Activated naive CD8-positive, alpha-beta T cell treated with anti-CD3 and anti-CD28 coated beads, Interleukin-2, amount 10 ng/mL, durations not matched to agents 7 days and 5 days (primary cell): ENCODE results near the gene CSTF2T. TPM values are rescaled to one million over a fixed set of nuclear protein-coding genes. Genes with fewer than 3 reads are reported as not detected.
"Not testable (repeated sequence)": the region's sequence is repeated elsewhere in the genome, so short reads cannot be mapped to it uniquely, and the experiment has no call there.

Experiments
- ATAC-seq: fragments of 150-1000 bp; cut with Tn5 transposase; one replicate; pipeline ENCODE4 v1.10.0; 2021; ENCODE audit warnings: low read depth, moderate library complexity
- POLR2A ChIA-PET: fragments of 350-600 bp; sonication (Branson Sonifier 250); formaldehyde crosslinking; loops from one replicate; lab custom pipeline; 2021; ENCODE audit warnings: antibody characterized with exemption; lab: Charles Lee
- DNase-seq: peaks from one replicate; pipeline ENCODE4 v3.0.0; 2021
- H3K27ac Mint-ChIP-seq: one replicate; pipeline ENCODE4 v1.8.0; 2022; ENCODE audit warnings: mild to moderate bottlenecking, mixed read lengths
- H3K27me3 Mint-ChIP-seq: one replicate; pipeline ENCODE4 v1.8.0; 2022; ENCODE audit warnings: mild to moderate bottlenecking, moderate library complexity, mixed read lengths
- H3K36me3 Mint-ChIP-seq: one replicate; pipeline ENCODE4 v1.8.0; 2021; ENCODE audit warnings: mild to moderate bottlenecking, mixed read lengths
- H3K4me1 Mint-ChIP-seq: one replicate; pipeline ENCODE4 v1.8.0; 2021; ENCODE audit warnings: mixed read lengths
- H3K4me3 Mint-ChIP-seq: one replicate; pipeline ENCODE4 v1.8.0; 2022; ENCODE audit warnings: mild to moderate bottlenecking, moderate library complexity, mixed read lengths
- H3K9me3 Mint-ChIP-seq: one replicate; pipeline ENCODE4 v1.8.0; 2021; ENCODE audit warnings: mixed read lengths
- total RNA-seq, 2 experiments: library from RNA; stranded (reverse); gene quantifications; one replicate each; pipeline ENCODE4 v1.2.3, GENCODE V29; 2021

The CSTF2T gene
- total RNA-seq, 2 experiments from 2014 or later, result 35.5 to 37.2 TPM

DNA sequence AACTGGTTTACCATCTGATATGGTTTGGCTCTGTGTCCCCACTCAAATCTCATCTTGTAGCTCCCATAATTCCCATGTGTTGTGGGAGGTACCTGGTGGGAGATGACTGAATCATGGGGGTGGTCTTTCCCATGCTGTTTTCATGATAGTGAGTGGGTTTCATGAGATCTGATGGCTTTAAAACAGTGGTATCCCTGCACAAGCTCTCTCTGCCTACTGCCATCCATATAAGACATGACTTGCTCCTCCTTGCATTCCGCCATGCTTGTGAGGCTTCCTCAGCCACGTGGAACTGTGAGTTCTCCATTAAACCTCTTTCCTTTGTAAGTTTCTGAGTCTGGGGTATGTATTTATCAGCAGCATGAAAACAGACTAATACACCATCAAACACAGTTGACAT, 10.6 kb downstream of the CSTF2T start:
- H3K27ac Mint-ChIP-seq, ATAC-seq, H3K9me3 Mint-ChIP-seq, POLR2A ChIA-PET, H3K27me3 Mint-ChIP-seq, H3K4me1 Mint-ChIP-seq, DNase-seq, H3K36me3 Mint-ChIP-seq, H3K4me3 Mint-ChIP-seq: not testable (repeated sequence)

DNA sequence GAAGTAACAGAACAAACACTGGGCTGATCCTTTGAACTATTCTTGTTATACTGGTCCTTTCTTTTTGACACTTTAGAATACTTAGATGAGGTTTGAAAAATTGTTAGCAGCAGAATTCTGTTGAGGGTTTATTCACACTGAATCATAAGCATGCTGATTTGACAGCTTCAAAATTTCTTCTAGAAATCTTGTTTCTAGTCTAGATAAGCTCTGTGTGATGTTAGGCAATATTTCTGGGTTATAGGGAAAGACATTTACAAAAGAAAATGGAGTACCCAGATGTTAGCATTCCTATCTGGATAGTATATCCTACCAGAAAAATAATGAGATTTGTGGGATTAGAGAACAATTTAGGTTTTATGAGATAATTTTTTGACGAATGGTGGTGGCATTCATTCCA, 12.1 kb downstream of the CSTF2T start:
- DNase-seq (no peak), ATAC-seq (no peak)
- Mint-ChIP-seq H3K36me3 (no peaks in the 10 kb centered on the region), H3K4me3 (no peak overlapping the region), H3K9me3 (peaks cover 5% of the 10 kb centered on the region), H3K4me1 (no peaks in the 10 kb centered on the region), H3K27me3 (peaks cover 9% of the 10 kb centered on the region), H3K27ac (no peak overlapping the region)
- POLR2A ChIA-PET, result no interaction called here

DNA sequence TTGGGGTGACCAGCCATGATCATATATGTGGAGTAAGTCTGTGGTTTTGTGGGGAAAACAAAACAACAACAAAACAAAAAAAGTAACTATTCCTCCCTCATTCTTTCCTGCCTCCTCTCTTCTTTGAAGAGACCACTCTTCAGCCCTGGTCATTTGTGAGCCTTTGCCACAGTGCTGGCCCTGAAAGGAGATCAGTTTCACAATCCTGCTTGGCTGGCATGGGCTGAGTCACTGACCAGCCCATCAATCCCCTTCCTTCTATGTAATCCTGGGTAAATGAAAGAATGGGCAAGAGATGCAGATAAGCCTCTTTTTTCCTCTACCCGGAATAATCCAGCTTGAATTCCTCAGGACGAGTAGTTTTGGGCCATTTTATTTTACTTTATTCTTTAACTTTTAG, 13.6 kb downstream of the CSTF2T start:
- no peak overlapping the region for H3K4me3 Mint-ChIP-seq
- POLR2A ChIA-PET, result no interaction called here
- H3K4me1 Mint-ChIP-seq, result no peaks in the 10 kb centered on the region
- peaks cover 5% of the 10 kb centered on the region for H3K9me3 Mint-ChIP-seq
- no peaks in the 10 kb centered on the region for H3K36me3 Mint-ChIP-seq
- peaks cover 9% of the 10 kb centered on the region for H3K27me3 Mint-ChIP-seq
- DNase-seq (no peak), ATAC-seq (no peak)
- H3K27ac Mint-ChIP-seq, result no peak overlapping the region

DNA sequence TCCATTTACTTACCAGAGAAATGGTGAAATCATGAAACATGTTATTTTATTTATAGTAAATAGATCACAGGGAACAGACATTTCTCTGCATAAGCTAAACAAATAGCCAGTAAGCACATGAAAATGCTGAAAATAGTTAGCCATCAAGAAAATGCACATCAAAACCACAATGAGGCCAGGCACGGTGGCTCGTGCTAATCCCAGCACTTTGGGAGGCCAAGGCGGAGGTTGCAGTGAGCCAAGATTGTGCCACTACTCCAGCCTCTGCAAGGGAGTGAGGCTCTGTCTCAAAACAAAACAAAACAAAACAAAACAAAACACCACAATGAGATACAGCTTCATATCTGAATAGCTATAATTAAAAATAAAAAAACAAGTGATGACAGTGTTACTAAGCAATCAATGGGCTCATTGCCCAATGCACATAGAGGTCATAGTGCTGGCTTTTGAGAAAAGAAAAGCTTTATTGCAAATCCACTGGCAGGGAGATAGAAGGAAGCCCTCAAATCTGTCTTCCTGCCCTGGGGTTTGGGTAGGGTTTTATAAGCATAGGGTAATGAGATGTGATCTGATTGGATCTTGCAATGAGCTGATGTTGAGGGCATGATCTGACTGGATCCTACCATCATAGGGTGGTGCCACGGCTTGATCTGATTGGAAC, 16.2 kb downstream of the CSTF2T start:
- Mint-ChIP-seq H3K36me3 (no peaks in the 10 kb centered on the region), H3K27me3 (peaks cover 3% of the 10 kb centered on the region), H3K9me3 (no peaks in the 10 kb centered on the region), H3K4me1 (no peaks in the 10 kb centered on the region), H3K27ac (no peak overlapping the region), H3K4me3 (no peak overlapping the region)
- POLR2A ChIA-PET, result no interaction called here
- no peak for ATAC-seq
- DNase-seq, result no peak

DNA sequence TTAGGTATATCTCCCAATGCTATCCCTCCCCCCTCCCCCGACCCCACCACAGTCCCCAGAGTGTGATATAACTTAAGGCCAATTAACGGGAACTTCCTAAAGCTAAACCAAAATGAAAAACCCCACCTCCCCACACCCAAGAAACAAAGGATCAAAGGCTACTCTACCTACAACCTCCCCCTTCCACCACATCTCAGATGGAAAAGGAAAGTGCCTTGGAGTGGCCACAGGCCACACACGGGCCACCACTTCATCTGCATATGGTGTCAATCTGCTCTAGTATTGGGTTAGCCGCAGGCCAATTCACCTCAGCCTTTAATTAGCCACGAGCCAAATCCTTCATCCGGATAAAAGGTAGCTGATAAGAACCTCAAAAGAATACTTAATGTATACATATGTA, 19.6 kb downstream of the CSTF2T start:
- POLR2A ChIA-PET, result no interaction called here
- Mint-ChIP-seq H3K27me3 (no peaks in the 10 kb centered on the region), H3K27ac (no peak overlapping the region), H3K4me3 (no peak overlapping the region), H3K4me1 (no peaks in the 10 kb centered on the region), H3K9me3 (no peaks in the 10 kb centered on the region), H3K36me3 (no peaks in the 10 kb centered on the region)
- DNase-seq, result no peak
- no peak for ATAC-seq

DNA sequence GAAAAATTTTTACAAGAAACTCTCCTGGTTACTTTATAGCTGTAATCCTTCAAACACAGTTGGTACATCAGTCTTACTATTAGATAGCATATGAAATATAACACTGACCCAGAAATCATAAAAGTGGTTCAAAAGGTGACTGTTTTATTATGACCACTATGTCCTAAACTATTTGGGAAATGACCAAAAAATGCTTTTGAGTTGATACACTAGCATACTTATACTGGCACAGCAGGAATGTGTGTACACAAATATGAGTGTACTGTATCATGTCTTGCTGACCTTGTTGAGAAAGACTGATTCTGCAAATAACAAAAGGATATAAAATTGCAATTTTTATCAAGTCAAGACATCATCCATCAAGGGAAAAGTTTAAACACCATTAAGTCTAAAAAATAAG, 24.3 kb downstream of the CSTF2T start:
- no peaks in the 10 kb centered on the region for H3K9me3 Mint-ChIP-seq
- H3K36me3 Mint-ChIP-seq, result no peaks in the 10 kb centered on the region
- DNase-seq (no peak), ATAC-seq (no peak)
- no peak overlapping the region for H3K4me3 Mint-ChIP-seq
- H3K27me3 Mint-ChIP-seq, result no peaks in the 10 kb centered on the region
- no peaks in the 10 kb centered on the region for H3K4me1 Mint-ChIP-seq
- POLR2A ChIA-PET, result no interaction called here
- no peak overlapping the region for H3K27ac Mint-ChIP-seq

DNA sequence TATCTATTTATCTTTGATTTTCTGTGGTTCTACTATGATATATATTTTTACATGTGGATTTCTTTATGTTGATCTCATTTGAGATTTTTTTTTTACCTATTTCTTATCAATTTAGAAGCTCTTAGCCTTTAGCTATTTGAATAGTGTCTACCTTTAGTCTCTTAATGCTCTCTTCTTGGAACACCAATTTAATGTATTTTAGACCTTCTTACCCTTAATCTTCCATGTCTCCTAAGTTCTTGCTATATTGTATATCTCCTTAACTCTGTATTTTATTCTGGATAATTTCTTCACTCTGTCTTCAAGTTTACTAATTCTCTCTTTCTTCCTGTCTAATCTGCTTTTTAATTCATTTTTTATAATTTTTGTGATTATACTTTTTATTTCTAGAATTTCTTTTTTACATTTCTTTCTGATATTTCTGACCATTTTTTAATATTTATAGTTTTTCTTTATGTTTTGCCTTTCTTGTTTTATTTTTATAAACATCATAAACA, 27.3 kb downstream of the CSTF2T start:
- Mint-ChIP-seq H3K27me3 (no peaks in the 10 kb centered on the region), H3K27ac (no peak overlapping the region), H3K9me3 (no peaks in the 10 kb centered on the region)

DNA sequence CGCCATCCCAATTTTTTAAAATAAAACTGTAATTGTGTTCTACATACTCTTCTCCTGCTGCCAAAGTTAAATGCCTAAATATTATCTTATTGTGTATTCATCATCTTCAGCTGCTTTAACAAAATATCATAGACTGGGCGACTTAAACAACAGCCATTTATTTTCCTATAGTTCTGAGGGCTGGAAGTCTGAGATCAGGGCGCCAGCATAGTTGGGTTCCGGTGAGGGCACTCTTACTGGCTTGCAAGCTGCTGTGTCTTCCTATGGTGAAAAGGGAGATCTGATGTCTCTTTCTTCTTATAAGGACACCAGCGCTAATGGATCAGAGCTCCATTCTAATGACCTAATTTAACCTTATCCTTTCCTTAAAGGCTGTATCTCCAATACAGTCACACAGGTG, 30.4 kb downstream of the CSTF2T start:
- H3K27me3 Mint-ChIP-seq, result peaks cover 3% of the 10 kb centered on the region
- DNase-seq (no peak), ATAC-seq (no peak)
- no peaks in the 10 kb centered on the region for H3K9me3 Mint-ChIP-seq
- H3K27ac Mint-ChIP-seq, result no peak overlapping the region
- H3K4me1 Mint-ChIP-seq, result no peaks in the 10 kb centered on the region
- POLR2A ChIA-PET, result no interaction called here
- H3K4me3 Mint-ChIP-seq, result no peak overlapping the region
- no peaks in the 10 kb centered on the region for H3K36me3 Mint-ChIP-seq

More for the DNA sequence above, 27.3 kb downstream of the CSTF2T start:
- ATAC-seq (no peak), DNase-seq (no peak)
- Mint-ChIP-seq H3K4me3 (no peak overlapping the region), H3K4me1 (no peaks in the 10 kb centered on the region), H3K36me3 (no peaks in the 10 kb centered on the region)
- POLR2A ChIA-PET, result no interaction called here

DNA sequence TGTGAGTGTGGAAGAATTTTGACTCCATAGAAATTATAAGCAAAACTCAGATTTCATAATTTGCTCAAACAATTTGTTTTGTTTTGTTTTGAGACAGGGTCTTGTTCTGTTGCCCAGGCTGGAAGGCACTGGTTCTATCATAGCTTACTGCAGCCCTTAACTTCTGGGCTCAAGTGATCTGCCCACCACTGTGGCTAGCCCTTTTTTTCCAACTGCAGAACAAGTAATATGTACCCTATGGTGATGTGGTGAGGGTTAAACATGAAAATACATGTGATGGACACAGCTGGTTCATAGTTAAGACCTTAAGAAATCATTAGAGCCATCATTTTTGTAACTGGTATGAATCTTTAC, 31.1 kb downstream of the CSTF2T start:
- POLR2A ChIA-PET, result no interaction called here
- no peaks in the 10 kb centered on the region for H3K9me3 Mint-ChIP-seq
- no peak overlapping the region for H3K4me3 Mint-ChIP-seq
- H3K27me3 Mint-ChIP-seq, result peaks cover 3% of the 10 kb centered on the region
- H3K27ac Mint-ChIP-seq, result no peak overlapping the region
- no peaks in the 10 kb centered on the region for H3K4me1 Mint-ChIP-seq
- DNase-seq, result no peak
- ATAC-seq, result no peak
- no peaks in the 10 kb centered on the region for H3K36me3 Mint-ChIP-seq

DNA sequence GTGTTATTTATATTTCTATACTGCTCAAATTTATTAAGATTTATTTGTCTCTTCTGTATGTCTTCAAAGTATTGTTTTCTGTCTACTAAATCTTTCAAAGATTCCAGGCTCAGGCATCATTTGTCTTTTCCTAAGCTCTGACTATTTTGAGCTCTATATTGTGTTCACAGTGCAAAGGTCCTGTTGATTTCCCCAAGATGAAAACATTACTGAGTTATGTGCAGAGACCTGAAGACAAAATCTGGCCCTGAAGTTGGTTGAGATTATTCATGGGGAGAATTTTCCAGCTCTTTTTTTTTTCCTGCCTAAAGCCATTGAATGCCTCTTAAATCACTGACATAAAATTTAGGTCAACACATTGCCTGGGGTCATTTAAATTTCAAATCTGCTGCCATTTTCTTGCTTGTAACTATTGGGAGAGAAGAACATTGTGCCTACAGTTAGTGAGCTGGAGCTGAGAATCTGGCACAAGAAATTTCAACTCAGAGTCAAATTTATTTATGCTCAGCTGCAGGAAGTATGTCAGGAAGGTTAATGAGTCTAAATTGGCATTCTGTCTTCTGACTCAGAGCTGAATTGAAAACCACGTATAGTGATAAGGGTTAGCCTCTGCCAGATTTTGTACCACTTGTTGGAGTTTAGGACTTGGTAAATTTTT, 31.6 kb downstream of the CSTF2T start:
- Mint-ChIP-seq H3K4me3 (no peak overlapping the region), H3K36me3 (no peaks in the 10 kb centered on the region), H3K9me3 (no peaks in the 10 kb centered on the region), H3K27ac (no peak overlapping the region), H3K4me1 (no peaks in the 10 kb centered on the region), H3K27me3 (peaks cover 3% of the 10 kb centered on the region)
- DNase-seq (no peak), ATAC-seq (no peak)
- POLR2A ChIA-PET, result no interaction called here

DNA sequence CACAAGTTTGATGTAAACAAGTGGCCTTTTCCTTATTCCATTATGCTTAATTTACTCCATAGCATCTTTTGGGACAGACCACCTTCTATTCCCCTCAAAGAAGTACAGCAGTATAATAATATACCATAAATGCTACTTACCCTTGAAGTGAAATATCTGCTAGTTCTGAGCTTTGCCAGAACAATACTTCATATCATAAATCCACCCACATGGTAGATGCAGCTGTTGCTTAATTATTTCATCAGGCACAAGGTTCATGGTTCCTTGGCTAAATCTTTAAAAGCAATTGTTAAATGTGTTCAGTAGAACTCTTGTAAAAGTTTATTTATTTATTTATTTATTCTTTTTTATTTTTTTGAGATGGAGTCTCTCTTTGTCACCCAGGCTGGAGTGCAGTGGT, 32.9 kb downstream of the CSTF2T start:
- Mint-ChIP-seq H3K4me3 (no peak overlapping the region), H3K27ac (no peak overlapping the region), H3K9me3 (no peaks in the 10 kb centered on the region), H3K27me3 (peaks cover 3% of the 10 kb centered on the region), H3K36me3 (no peaks in the 10 kb centered on the region), H3K4me1 (no peaks in the 10 kb centered on the region)
- DNase-seq (no peak), ATAC-seq (no peak)
- POLR2A ChIA-PET, result no interaction called here

DNA sequence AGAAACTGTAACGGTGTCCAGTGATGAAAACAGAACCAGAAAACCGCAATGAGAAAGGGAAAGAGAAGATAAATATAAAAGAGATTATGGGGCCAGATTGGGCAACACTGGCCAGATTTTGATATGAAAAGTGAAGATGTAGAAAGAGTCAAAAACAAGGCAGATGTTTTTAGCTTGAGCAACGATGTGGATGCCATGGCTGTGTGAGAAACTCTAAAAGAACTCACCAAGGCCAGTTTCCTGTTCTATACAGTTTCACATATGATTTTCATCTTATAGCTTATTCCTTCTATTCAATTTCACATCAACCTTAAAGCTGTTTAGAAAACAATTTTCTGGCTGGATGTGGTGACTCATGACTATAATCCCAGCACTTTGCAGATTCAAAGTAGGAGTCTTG, 36.3 kb downstream of the CSTF2T start:
- ATAC-seq (no peak), DNase-seq (no peak)
- H3K27ac Mint-ChIP-seq, result no peak overlapping the region
- no peaks in the 10 kb centered on the region for H3K36me3 Mint-ChIP-seq
- peaks cover 12% of the 10 kb centered on the region for H3K27me3 Mint-ChIP-seq
- no peaks in the 10 kb centered on the region for H3K9me3 Mint-ChIP-seq
- no peaks in the 10 kb centered on the region for H3K4me1 Mint-ChIP-seq
- H3K4me3 Mint-ChIP-seq, result no peak overlapping the region
- POLR2A ChIA-PET, result no interaction called here

DNA sequence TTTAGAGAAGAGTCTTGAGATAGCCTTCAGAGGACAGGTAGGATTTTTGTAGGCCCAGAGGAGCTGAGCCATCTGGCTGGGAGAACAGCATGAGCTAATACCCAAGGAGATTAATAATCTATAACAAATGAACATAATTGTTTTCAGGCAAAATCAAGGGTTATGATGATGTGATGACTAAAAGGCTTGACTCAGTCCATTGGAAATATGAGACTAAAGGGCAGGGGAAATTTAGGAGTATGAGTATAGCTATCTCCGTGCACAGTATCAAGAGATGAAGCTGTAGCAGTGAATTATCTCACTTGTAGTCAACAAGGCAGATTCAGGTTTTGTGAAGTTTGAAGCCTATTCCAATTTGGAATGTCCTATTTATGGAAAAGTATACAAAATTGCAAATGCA, 40.1 kb downstream of the CSTF2T start:
- POLR2A ChIA-PET, result no interaction called here
- H3K4me3 Mint-ChIP-seq, result no peak overlapping the region
- no peak for DNase-seq
- H3K9me3 Mint-ChIP-seq, result no peaks in the 10 kb centered on the region
- no peak overlapping the region for H3K27ac Mint-ChIP-seq
- peaks cover 14% of the 10 kb centered on the region for H3K27me3 Mint-ChIP-seq
- ATAC-seq, result no peak
- no peaks in the 10 kb centered on the region for H3K36me3 Mint-ChIP-seq
- H3K4me1 Mint-ChIP-seq, result no peaks in the 10 kb centered on the region

DNA sequence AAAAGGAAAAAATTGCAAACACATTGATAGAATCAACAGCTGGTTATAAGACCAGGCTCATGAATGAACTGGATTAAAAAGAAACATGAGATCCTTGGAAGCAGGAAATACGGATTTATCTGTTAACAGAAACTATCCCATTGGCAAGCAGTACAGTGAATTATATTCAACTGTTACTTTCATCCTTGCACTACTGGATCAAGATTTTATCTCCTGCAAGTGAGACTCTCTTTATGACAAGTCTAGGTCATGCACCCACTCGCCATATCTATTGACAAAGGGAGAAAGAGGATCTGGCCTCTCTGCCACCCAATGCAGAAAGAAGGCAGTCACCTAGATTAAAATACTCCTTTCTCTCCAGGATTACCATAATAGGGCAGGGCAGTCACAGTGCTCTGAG, 41.4 kb downstream of the CSTF2T start:
- DNase-seq (no peak), ATAC-seq (no peak)
- Mint-ChIP-seq H3K36me3 (no peaks in the 10 kb centered on the region), H3K4me1 (no peaks in the 10 kb centered on the region), H3K27ac (no peak overlapping the region), H3K4me3 (no peak overlapping the region), H3K27me3 (peaks cover 14% of the 10 kb centered on the region), H3K9me3 (no peaks in the 10 kb centered on the region)
- POLR2A ChIA-PET, result no interaction called here
